CD4-positive, alpha-beta T cell treated with Interleukin-17A for 1 hour (primary cell): Measurements from ENCODE around the gene FUT7.

Experiments
- DNase-seq: peaks from one replicate; pipeline ENCODE4 v3.0.0-alpha.2; 2020

Gene FUT7

GRCh38 chr9:137031904-137032640 lies at the start of gene FUT7:
Gene FUT7, minus strand, starts transcription at chr9:137032088. Its CDS starts 97 bp downstream, at chr9:137031991.
- peak; percentile 60 for DNase-seq

GRCh38 chr9:137080260-137081122 lies 48.6 kb upstream of the FUT7 start:
- no peak for DNase-seq

- DNase-seq, result no peak
Measured at GRCh38 chr9:137079401-137079787, 47.5 kb upstream of the FUT7 start.

GRCh38 chr9:137078701-137079400 lies 47.0 kb upstream of the FUT7 start:
- no peak for DNase-seq

- DNase-seq, result peak; percentile 53
Measured at GRCh38 chr9:137077758-137078693, 46.1 kb upstream of the FUT7 start.

GRCh38 chr9:137077010-137077747 lies 45.3 kb upstream of the FUT7 start, which contains the start of gene UAP1L1:
Gene UAP1L1, plus strand, starts transcription at chr9:137077517. Its CDS starts 16 bp downstream, at chr9:137077533.
- DNase-seq, result peak; percentile 69

GRCh38 chr9:137076636-137077009 lies 44.7 kb upstream of the FUT7 start:
- no peak for DNase-seq

- no peak for DNase-seq
Measured at GRCh38 chr9:137075275-137075775, 43.4 kb upstream of the FUT7 start.

GRCh38 chr9:137074657-137075274 lies 42.9 kb upstream of the FUT7 start:
- DNase-seq, result no peak

GRCh38 chr9:137073992-137074399 lies 42.1 kb upstream of the FUT7 start:
- no peak for DNase-seq

GRCh38 chr9:137071282-137071681 lies 39.4 kb upstream of the FUT7 start:
- DNase-seq, result no peak

GRCh38 chr9:137070906-137071275 lies 39.0 kb upstream of the FUT7 start:
- no peak for DNase-seq

GRCh38 chr9:137070201-137070905 lies 38.5 kb upstream of the FUT7 start, which contains the start of gene SAPCD2:
Gene SAPCD2, minus strand, starts transcription at chr9:137070557. Its CDS starts 97 bp downstream, at chr9:137070460.
- peak; percentile 88 for DNase-seq

- no peak for DNase-seq
Measured at GRCh38 chr9:137069508-137070091, 37.7 kb upstream of the FUT7 start.

GRCh38 chr9:137068539-137069507 lies 36.9 kb upstream of the FUT7 start:
- DNase-seq, result no peak

- DNase-seq, result peak; percentile 92
Measured at GRCh38 chr9:137067860-137068538, 36.1 kb upstream of the FUT7 start.

GRCh38 chr9:137066096-137066861 lies 34.4 kb upstream of the FUT7 start:
- no peak for DNase-seq
